BLaER1 treated with 17β-estradiol and CSF1 and Interleukin-3, amounts not matched to agents 10 nM and 100 nM (cell line): ENCODE results near the gene BAHCC1.

Experiments
- H3K27ac ChIP-seq, 11 experiments: shearing (Covaris generic); formaldehyde crosslinking; 2 replicates each; pipeline ENCODE4 v1.8.1; 2022
- H3K27me3 ChIP-seq, 11 experiments: shearing (Covaris generic); formaldehyde crosslinking; 2 replicates each; pipeline ENCODE4 v1.8.1; 2022
- H3K36me3 ChIP-seq, 11 experiments: shearing (Covaris generic); formaldehyde crosslinking; 2 replicates each; pipeline ENCODE4 v1.8.1; 2022
- H3K4me1 ChIP-seq, 10 experiments: shearing (Covaris generic); formaldehyde crosslinking; 2 replicates each; pipeline ENCODE4 v1.8.1; 2022
- H3K4me2 ChIP-seq, 11 experiments: shearing (Covaris generic); formaldehyde crosslinking; 2 replicates each; pipeline ENCODE4 v1.8.1; 2022
- H3K4me3 ChIP-seq, 10 experiments: shearing (Covaris generic); formaldehyde crosslinking; 2 replicates each; pipeline ENCODE4 v1.8.1; 2022
- H3K9ac ChIP-seq, 11 experiments: shearing (Covaris generic); formaldehyde crosslinking; 2 replicates each; pipeline ENCODE4 v1.8.1; 2022
- H3K9me3 ChIP-seq, 11 experiments: shearing (Covaris generic); formaldehyde crosslinking; replicated peaks in 1 of 11; 2 replicates each; pipeline ENCODE4 v1.8.1; 2022
- H4K20me1 ChIP-seq, 11 experiments: shearing (Covaris generic); formaldehyde crosslinking; 2 replicates each; pipeline ENCODE4 v1.8.1; 2022
- Cebpa-rat ChIP-seq, 11 experiments: shearing (Covaris generic); IDR thresholded peaks; 2 replicates each; pipeline ENCODE4 v1.8.1; 2022

BAHCC1 gene

DNA sequence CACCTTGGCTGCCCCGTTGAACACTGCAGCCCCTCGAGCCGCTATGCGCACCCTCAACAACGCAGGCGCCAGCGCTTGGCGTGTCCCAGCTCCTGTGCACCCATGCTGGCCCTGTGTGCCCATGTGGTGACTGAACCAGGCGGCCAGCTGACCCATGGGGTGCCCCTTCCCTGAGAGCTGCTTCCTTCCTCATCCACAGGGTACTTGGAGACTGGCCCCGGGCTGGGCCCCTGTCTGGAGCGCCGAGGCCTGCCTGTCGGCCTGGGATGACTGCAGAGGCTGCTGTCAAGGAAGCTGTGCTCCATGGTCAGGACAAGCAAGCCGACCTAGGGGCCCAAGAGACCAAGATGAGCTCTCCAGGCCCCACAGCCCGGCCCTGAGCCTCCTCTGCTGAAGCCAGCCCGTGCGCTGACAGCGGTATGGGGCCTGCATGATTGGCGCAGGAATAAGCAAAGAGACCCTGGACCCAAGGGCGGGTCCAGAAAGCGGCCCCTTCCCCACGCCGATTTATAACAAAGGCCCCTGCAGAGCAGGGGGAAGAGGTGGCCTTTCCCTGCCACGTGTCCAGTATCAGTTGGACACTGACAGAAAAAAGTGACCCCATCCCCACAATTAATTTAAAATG lies 21.6 kb upstream of the BAHCC1 start:
- H3K4me2 ChIP-seq = peak overlapping the region in 5 of 11 experiments; percentile 13 to 59 (median 30); a peak in 5 of 22 replicates
- H3K27me3 ChIP-seq = 0 out of 22 replicates have a peak, but pooled peaks cover 0 to under 1% (median 0%) of the 10 kb centered on the region in 11 experiments
- H4K20me1 ChIP-seq = no peaks in the 10 kb centered on the region; a peak in 1 of 22 replicates
- H3K9ac ChIP-seq = no peak overlapping the region
- H3K9me3 ChIP-seq = 0 out of 22 replicates have a peak, but pooled peaks cover 0 to 6% (median 0%) of the 10 kb centered on the region in 11 experiments
- H3K27ac ChIP-seq = no peak overlapping the region
- TF ChIP-seq Cebpa-rat (IDR thresholded peaks at IDR 0.05) = no peak
- peaks cover 0 to 17% (median 7%) of the 10 kb centered on the region in 10 experiments; a peak in 10 of 20 replicates for H3K4me1 ChIP-seq
- no peak overlapping the region for H3K4me3 ChIP-seq
- H3K36me3 ChIP-seq = no peaks in the 10 kb centered on the region

DNA sequence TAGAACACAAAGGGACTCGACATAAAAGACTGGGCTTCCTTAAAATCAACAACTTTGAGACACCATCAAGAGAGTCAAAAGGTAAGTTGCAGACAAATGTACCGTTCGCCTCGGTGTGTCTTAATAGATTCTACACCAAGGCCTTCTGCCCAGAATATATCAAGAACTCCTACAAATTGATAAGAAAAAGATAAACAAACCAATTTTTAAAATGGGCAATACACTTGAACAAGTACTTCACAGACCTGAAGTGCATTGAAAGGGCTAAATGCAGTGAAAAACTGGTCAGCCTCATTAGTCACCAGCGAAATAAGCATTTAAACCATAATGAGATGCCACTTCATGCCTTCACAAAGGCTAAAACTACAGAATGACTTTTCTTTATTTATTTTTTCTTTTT lies 20.4 kb upstream of the BAHCC1 start:
- peaks cover 0 to 24% (median 8%) of the 10 kb centered on the region in 10 experiments; a peak in 11 of 20 replicates for H3K4me1 ChIP-seq
- H3K4me2 ChIP-seq = no peak overlapping the region
- H3K27me3 ChIP-seq = no peaks in the 10 kb centered on the region
- 0 out of 22 replicates have a peak, but pooled peaks cover 0 to 6% (median 0%) of the 10 kb centered on the region in 11 experiments for H3K9me3 ChIP-seq
- no peak overlapping the region for H3K4me3 ChIP-seq
- no peak overlapping the region for H3K9ac ChIP-seq
- H4K20me1 ChIP-seq = peaks cover 0 to 8% (median 0%) of the 10 kb centered on the region in 11 experiments; a peak in 2 of 22 replicates
- no peaks in the 10 kb centered on the region for H3K36me3 ChIP-seq
- TF ChIP-seq Cebpa-rat (IDR thresholded peaks at IDR 0.05) = no peak
- no peak overlapping the region for H3K27ac ChIP-seq

DNA sequence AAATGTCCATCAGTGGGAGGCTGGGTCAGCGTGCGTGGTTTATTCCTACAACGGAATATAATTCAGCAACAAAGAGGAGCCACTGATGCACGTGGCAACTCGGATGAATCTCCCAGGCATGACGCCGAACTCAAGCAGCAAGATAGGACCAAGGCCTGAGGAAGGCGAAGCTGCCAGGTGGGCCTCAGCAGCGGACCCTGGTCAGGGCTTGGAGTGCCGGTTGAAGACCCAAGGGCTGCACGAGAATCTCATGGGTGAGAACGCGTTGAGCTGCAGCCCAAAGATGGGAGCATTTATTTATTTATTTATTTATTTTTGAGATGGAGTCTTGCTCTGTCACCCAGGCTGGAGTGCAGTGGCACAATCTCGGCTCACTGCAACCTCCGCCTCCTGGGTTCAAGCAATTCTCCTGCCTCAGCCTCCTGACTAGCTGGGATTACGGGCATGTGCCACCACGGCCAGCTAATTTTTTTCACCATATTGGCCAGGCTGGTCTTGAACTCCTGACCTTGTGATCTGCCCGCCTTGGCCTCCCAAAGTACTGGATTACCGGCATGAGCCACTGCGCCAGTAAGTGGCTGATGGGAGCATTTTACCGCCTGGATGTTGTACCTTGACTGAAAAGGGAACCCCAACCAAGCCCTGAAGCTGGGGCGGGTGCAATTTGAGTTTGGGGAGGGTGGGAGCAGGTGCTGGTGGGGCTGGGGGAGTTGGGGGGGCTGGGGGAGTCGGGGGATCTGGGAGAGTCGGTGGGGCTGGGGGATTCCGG lies 18.1 kb upstream of the BAHCC1 start:
- no peak overlapping the region for H3K4me2 ChIP-seq
- peaks cover 0 to 7% (median 0%) of the 10 kb centered on the region in 11 experiments; a peak in 3 of 22 replicates for H3K27me3 ChIP-seq
- H3K9me3 ChIP-seq = 0 out of 22 replicates have a peak, but pooled peaks cover 0 to 6% (median 0%) of the 10 kb centered on the region in 11 experiments
- no peak overlapping the region for H3K27ac ChIP-seq
- no peaks in the 10 kb centered on the region for H3K36me3 ChIP-seq
- no peak overlapping the region for H3K9ac ChIP-seq
- no peak for TF ChIP-seq Cebpa-rat (IDR thresholded peaks at IDR 0.05)
- no peak overlapping the region for H3K4me3 ChIP-seq
- peaks cover 0 to 22% (median 0%) of the 10 kb centered on the region in 11 experiments; a peak in 2 of 22 replicates for H4K20me1 ChIP-seq
- H3K4me1 ChIP-seq = peaks cover 0 to 24% (median 8%) of the 10 kb centered on the region in 10 experiments; a peak in 11 of 20 replicates

DNA sequence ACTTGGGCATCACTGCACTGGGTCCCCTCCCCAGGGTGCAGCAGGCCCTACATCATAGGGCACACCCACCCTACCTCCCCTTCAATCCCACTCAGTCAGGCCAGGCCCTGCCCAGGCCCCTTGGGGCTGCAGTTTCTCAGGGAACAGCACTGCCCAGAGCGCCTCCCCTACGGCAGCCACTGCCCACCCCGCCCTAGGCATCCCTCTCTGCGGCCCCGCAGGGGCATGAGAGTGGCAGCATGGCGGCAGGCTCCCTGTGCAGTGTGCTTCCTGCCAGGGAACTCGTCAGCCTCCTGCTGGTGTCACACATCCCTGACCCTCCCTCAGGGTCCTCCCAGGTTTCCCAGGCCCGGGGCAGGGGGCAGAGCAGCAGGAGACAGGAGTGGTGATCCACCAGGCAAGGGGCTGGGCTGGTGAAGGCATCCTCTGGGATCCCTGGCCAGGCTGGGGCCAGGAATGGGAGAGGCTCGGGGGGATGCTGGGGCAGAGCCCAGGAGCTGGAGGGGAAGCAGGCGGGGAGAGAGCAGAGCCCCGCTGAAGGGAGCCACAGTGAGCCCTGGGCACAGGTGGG lies 16.2 kb upstream of the BAHCC1 start:
- peaks cover 0 to 23% (median 0%) of the 10 kb centered on the region in 11 experiments; a peak in 3 of 22 replicates for H4K20me1 ChIP-seq
- H3K27me3 ChIP-seq = peaks cover 6 to 16% (median 11%) of the 10 kb centered on the region in 11 experiments; a peak in 21 of 22 replicates
- no peak overlapping the region for H3K4me2 ChIP-seq
- 0 out of 22 replicates have a peak, but pooled peaks cover 0 to 6% (median 0%) of the 10 kb centered on the region in 11 experiments for H3K9me3 ChIP-seq
- H3K27ac ChIP-seq = no peak overlapping the region
- H3K9ac ChIP-seq = 0 out of 22 replicates have a peak overlapping the region, but pooled peaks of 1 of the 11 experiments have one; percentile 18
- TF ChIP-seq Cebpa-rat (IDR thresholded peaks at IDR 0.05) = no peak
- no peaks in the 10 kb centered on the region for H3K36me3 ChIP-seq
- peaks cover 0 to 13% (median 3%) of the 10 kb centered on the region in 10 experiments; a peak in 6 of 20 replicates for H3K4me1 ChIP-seq
- no peak overlapping the region for H3K4me3 ChIP-seq

DNA sequence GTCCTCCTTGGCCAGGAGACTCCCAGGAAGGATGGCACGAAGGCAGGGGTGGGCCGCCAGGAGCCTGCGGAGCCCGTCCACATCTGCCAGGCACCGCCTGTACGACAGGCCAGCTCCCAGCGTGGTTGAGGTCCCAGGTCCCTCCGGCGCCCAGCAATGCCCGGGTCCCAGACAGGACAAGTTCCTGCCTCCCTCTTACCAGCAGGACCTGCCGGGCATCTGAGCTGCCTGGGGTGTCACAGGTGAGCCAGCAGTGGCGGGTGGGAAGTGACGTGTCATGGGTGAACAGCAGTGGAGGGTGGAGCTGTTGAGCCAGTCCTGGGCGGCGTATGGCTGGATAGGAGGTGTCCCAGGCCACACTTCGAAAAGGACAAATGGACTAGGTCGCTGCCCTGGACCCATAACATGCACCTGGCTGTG lies 15.7 kb upstream of the BAHCC1 start:
- Histone ChIP-seq H4K20me1 (peaks cover 0 to 23% (median 0%) of the 10 kb centered on the region in 11 experiments; a peak in 3 of 22 replicates), H3K36me3 (no peaks in the 10 kb centered on the region), H3K27ac (no peak overlapping the region), H3K9me3 (0 out of 22 replicates have a peak, but pooled peaks cover 0 to 6% (median 0%) of the 10 kb centered on the region in 11 experiments), H3K4me1 (peaks cover 0 to 13% (median 3%) of the 10 kb centered on the region in 10 experiments; a peak in 6 of 20 replicates), H3K4me3 (no peak overlapping the region), H3K4me2 (no peak overlapping the region), H3K27me3 (peaks cover 9 to 21% (median 16%) of the 10 kb centered on the region in 11 experiments; a peak in 21 of 22 replicates), H3K9ac (no peak overlapping the region)
- no peak for TF ChIP-seq Cebpa-rat (IDR thresholded peaks at IDR 0.05)

DNA sequence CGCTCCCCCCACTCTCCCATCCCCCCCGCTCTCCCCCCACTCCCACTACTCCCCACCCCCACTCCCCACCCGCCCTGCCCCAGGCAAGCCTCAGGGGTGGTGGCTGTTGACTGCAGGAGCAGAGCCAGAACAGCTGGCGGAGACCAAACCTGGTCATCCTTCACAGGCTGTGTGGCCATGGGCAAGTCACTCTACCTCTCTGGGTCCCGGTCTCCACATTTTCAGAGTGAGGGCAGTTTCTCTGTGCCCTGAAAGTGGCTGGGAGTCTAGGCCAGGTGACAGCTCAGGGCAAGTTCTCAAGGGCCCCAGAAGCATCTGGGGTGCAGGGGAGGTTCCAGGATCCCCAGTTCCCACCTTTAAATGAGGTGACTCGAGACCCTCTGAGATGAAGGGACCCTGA lies 15.1 kb upstream of the BAHCC1 start:
- H3K9me3 ChIP-seq = 0 out of 22 replicates have a peak, but pooled peaks cover 0 to 3% (median 0%) of the 10 kb centered on the region in 11 experiments
- H3K4me1 ChIP-seq = peaks cover 0 to 13% (median 3%) of the 10 kb centered on the region in 10 experiments; a peak in 6 of 20 replicates
- H3K27ac ChIP-seq = no peak overlapping the region
- H3K9ac ChIP-seq = no peak overlapping the region
- H3K27me3 ChIP-seq = peaks cover 15 to 27% (median 22%) of the 10 kb centered on the region in 11 experiments
- no peak overlapping the region for H3K4me3 ChIP-seq
- no peaks in the 10 kb centered on the region for H3K36me3 ChIP-seq
- H3K4me2 ChIP-seq = no peak overlapping the region
- H4K20me1 ChIP-seq = peaks cover 0 to 27% (median 3%) of the 10 kb centered on the region in 11 experiments; a peak in 9 of 22 replicates
- TF ChIP-seq Cebpa-rat (IDR thresholded peaks at IDR 0.05) = no peak

DNA sequence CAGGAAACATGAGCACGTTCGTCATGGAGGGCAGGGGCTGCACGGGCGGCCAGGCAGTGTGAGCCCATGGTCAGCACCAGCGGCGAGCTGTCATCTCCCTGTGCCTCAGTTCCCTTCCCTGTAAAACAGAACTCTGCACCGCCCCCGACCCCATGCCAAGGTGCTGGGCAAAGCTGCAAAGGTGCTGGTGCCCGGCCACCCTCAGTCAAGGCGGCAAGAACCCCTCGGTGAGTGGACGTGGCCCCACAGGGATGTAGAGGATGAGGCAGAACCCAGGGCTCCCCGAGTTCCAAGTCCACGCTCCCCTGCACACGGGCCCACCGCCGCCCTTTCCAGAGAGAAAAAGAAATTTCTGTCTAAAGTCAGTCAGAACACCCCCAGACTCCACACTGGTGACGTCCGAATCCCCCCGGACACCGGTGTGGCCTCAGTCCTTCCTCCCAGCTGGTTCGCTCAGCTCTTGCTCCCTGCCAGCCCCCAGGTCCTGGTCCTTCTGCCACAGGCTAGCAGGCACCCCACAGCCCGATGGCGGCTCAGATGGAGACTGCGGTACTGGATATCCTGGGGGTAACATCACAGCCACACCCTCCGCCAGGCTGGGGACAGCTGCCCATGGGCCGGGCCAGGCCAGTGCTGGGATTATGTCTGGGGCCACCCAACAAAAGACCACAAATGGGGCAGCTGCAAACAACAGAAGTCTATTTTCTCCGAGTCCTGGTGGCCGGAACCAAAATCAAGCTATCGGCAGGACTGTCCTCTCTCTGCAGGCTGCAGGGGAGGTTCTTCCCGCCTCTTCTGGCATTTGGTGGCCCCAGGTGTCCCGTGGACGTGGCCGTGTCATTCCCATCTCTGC lies 14.4 kb upstream of the BAHCC1 start:
- Histone ChIP-seq H3K27ac (no peak overlapping the region), H4K20me1 (peaks cover 0 to 34% (median 9%) of the 10 kb centered on the region in 11 experiments; a peak in 12 of 22 replicates), H3K4me2 (no peak overlapping the region), H3K4me3 (no peak overlapping the region), H3K9ac (no peak overlapping the region), H3K4me1 (peaks cover 0 to 14% (median 4%) of the 10 kb centered on the region in 10 experiments; a peak in 11 of 20 replicates), H3K36me3 (no peaks in the 10 kb centered on the region), H3K27me3 (peaks cover 23 to 35% (median 30%) of the 10 kb centered on the region in 11 experiments), H3K9me3 (no peaks in the 10 kb centered on the region)
- TF ChIP-seq Cebpa-rat (IDR thresholded peaks at IDR 0.05) = no peak
